H1 (cell line): ENCODE measurements around the gene NUDT3. TPM values are rescaled to one million over a fixed set of nuclear protein-coding genes. Genes with fewer than 3 reads are reported as not detected.

ENCODE experiments used
- ASH2L ChIP-seq: fragments of 200-600, 300-600 bp; sonication (generic); IDR thresholded peaks from one replicate; pipeline ENCODE4 v1.7.1; 2017; ENCODE audit warnings: low read length
- BACH1 ChIP-seq: IDR thresholded peaks from 2 replicates; pipeline ENCODE4 v1.6.1; 2012; ENCODE audit warnings: low read length, improper control_type of control experiment
- CBX5 ChIP-seq: fragments of 300-800, 300-1000 bp; sonication (generic); IDR thresholded peaks from 2 replicates; pipeline ENCODE4 v1.7.1; 2016; ENCODE audit warnings: antibody characterized with exemption, low read length, low read depth
- CREB1 ChIP-seq: IDR thresholded peaks from 2 replicates; pipeline ENCODE4 v1.6.1; 2012; ENCODE audit warnings: inconsistent platforms
- HDAC6 ChIP-seq: IDR thresholded peaks from one replicate; pipeline ENCODE4 v1.7.1; 2012; ENCODE audit warnings: low read depth, mild to moderate bottlenecking, inconsistent platforms, low read length, moderate library complexity
- KDM5A ChIP-seq: fragments of 200-600 bp; IDR thresholded peaks from 2 replicates; pipeline ENCODE4 v1.7.1; 2012; ENCODE audit warnings: mild to moderate bottlenecking, low read length, inconsistent platforms, mixed read lengths
- PHF8 ChIP-seq: fragments of 200-600 bp; sonication (generic); conservative IDR thresholded peaks from 2 replicates; pipeline ENCODE4 v1.7.1; 2012; ENCODE audit warnings: low read depth, mild to moderate bottlenecking, inconsistent platforms, low read length, moderate library complexity
- RAD21 ChIP-seq, 2 experiments: IDR thresholded peaks in 1 of 2; conservative IDR thresholded peaks in 1 of 2; 2 replicates each; pipeline ENCODE4 v1.6.1; 2011; ENCODE audit warnings: low read depth in 2 of 2, low read length in 2 of 2, improper control_type of control experiment in 1 of 2, inconsistent platforms in 1 of 2, mild to moderate bottlenecking in 1 of 2, moderate library complexity in 1 of 2
- RXRA ChIP-seq: IDR thresholded peaks from 2 replicates; pipeline ENCODE4 v1.6.1; 2011; ENCODE audit warnings: low read depth, mild to moderate bottlenecking, low read length, moderate library complexity; ENCODE audit not compliant: insufficient read depth
- TEAD4 ChIP-seq: IDR thresholded peaks from 2 replicates; pipeline ENCODE4 v1.6.1; 2012; ENCODE audit warnings: low read depth, low read length, inconsistent platforms, mixed read lengths
- polyA plus RNA-seq, 7 experiments: library from polyadenylated mRNA; depleted of rRNA in 3 of 7; stranded (reverse) in 5 of 7; unstranded in 2 of 7; fragments of >200 nt in 5 of 7; fragments of 200-250 nt in 2 of 7; gene quantifications; 1 replicate in 5 of 7; 2 replicates in 1 of 7; 4 replicates in 1 of 7; pipeline versions ENCODE4 v1.2.1 to v1.2.3, GENCODE V29; 2011 to 2013; ENCODE audit warnings: missing spikeins in 2 of 7, mixed read lengths in 2 of 7
- total RNA-seq: library from RNA; stranded (reverse); fragmentation: NEBNext Ultra II Directional; extraction: Animal tissue kit (Norgen Biotek cat#: 25700); gene quantifications from 2 replicates; pipeline ENCODE4 v1.2.1, GENCODE V29; 2021
- TF ChIP-seq, protein P1 (sequence below): fragments of 300-600 bp; sonication (generic); IDR thresholded peaks from 2 replicates; pipeline ENCODE4 v1.7.1; 2012; ENCODE audit warnings: low read length, moderate library complexity, mild to moderate bottlenecking, inconsistent platforms; ENCODE audit not compliant: insufficient replicate concordance
- TF ChIP-seq, protein P2 (sequence below): IDR thresholded peaks from 2 replicates; pipeline ENCODE4 v1.6.1; 2011; ENCODE audit warnings: low read depth, mild to moderate bottlenecking, low read length; ENCODE audit not compliant: insufficient read depth

Gene NUDT3
- total and polyA plus RNA-seq, 2 of the 8 experiments (the other 6 are each of a cell fraction or from before 2014, with no cell fraction given), result 14.1 to 36.9 TPM

DNA sequence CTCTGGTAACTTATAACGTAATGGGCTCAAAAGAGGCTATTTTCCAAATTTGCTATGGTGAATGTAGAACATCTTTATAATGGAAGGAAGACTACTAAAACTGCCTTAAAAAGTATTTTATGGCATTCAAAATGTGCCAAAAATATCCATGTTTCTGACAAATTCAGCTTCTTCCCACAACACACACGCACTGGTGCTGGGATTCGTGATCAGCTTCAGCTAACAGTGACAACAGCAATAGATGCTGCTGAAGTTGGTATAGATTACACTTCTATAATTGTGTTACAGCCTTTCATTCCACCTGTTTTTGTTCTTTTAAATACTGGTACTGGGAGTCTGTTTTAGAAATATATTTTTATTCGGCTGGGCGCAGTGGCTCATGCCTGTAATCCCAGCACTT lies 19.0 kb downstream of the NUDT3 start (continued):
- TF ChIP-seq, protein P1, sequence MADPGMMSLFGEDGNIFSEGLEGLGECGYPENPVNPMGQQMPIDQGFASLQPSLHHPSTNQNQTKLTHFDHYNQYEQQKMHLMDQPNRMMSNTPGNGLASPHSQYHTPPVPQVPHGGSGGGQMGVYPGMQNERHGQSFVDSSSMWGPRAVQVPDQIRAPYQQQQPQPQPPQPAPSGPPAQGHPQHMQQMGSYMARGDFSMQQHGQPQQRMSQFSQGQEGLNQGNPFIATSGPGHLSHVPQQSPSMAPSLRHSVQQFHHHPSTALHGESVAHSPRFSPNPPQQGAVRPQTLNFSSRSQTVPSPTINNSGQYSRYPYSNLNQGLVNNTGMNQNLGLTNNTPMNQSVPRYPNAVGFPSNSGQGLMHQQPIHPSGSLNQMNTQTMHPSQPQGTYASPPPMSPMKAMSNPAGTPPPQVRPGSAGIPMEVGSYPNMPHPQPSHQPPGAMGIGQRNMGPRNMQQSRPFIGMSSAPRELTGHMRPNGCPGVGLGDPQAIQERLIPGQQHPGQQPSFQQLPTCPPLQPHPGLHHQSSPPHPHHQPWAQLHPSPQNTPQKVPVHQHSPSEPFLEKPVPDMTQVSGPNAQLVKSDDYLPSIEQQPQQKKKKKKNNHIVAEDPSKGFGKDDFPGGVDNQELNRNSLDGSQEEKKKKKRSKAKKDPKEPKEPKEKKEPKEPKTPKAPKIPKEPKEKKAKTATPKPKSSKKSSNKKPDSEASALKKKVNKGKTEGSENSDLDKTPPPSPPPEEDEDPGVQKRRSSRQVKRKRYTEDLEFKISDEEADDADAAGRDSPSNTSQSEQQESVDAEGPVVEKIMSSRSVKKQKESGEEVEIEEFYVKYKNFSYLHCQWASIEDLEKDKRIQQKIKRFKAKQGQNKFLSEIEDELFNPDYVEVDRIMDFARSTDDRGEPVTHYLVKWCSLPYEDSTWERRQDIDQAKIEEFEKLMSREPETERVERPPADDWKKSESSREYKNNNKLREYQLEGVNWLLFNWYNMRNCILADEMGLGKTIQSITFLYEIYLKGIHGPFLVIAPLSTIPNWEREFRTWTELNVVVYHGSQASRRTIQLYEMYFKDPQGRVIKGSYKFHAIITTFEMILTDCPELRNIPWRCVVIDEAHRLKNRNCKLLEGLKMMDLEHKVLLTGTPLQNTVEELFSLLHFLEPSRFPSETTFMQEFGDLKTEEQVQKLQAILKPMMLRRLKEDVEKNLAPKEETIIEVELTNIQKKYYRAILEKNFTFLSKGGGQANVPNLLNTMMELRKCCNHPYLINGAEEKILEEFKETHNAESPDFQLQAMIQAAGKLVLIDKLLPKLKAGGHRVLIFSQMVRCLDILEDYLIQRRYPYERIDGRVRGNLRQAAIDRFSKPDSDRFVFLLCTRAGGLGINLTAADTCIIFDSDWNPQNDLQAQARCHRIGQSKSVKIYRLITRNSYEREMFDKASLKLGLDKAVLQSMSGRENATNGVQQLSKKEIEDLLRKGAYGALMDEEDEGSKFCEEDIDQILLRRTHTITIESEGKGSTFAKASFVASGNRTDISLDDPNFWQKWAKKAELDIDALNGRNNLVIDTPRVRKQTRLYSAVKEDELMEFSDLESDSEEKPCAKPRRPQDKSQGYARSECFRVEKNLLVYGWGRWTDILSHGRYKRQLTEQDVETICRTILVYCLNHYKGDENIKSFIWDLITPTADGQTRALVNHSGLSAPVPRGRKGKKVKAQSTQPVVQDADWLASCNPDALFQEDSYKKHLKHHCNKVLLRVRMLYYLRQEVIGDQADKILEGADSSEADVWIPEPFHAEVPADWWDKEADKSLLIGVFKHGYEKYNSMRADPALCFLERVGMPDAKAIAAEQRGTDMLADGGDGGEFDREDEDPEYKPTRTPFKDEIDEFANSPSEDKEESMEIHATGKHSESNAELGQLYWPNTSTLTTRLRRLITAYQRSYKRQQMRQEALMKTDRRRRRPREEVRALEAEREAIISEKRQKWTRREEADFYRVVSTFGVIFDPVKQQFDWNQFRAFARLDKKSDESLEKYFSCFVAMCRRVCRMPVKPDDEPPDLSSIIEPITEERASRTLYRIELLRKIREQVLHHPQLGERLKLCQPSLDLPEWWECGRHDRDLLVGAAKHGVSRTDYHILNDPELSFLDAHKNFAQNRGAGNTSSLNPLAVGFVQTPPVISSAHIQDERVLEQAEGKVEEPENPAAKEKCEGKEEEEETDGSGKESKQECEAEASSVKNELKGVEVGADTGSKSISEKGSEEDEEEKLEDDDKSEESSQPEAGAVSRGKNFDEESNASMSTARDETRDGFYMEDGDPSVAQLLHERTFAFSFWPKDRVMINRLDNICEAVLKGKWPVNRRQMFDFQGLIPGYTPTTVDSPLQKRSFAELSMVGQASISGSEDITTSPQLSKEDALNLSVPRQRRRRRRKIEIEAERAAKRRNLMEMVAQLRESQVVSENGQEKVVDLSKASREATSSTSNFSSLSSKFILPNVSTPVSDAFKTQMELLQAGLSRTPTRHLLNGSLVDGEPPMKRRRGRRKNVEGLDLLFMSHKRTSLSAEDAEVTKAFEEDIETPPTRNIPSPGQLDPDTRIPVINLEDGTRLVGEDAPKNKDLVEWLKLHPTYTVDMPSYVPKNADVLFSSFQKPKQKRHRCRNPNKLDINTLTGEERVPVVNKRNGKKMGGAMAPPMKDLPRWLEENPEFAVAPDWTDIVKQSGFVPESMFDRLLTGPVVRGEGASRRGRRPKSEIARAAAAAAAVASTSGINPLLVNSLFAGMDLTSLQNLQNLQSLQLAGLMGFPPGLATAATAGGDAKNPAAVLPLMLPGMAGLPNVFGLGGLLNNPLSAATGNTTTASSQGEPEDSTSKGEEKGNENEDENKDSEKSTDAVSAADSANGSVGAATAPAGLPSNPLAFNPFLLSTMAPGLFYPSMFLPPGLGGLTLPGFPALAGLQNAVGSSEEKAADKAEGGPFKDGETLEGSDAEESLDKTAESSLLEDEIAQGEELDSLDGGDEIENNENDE, result no peak
- TF ChIP-seq, protein P2, sequence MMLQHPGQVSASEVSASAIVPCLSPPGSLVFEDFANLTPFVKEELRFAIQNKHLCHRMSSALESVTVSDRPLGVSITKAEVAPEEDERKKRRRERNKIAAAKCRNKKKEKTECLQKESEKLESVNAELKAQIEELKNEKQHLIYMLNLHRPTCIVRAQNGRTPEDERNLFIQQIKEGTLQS, result no peak
- TF ChIP-seq RAD21 (IDR thresholded peaks at IDR 0.05 in 1 of 2, conservative IDR thresholded peaks at IDR 0.05 in 1 of 2; ENCODE audit: low read depth in 2 of 2, low read length in 2 of 2) (no peak), RXRA (no peak), BACH1 (no peak), CBX5 (no peak), TEAD4 (no peak), KDM5A (no peak), HDAC6 (no peak), CREB1 (no peak), ASH2L (no peak), PHF8 (no peak)
